ENCODE results near the gene ATM. TPM values are rescaled to one million over a fixed set of nuclear protein-coding genes. Genes with fewer than 3 reads are reported as not detected.

Gene ATM
- total RNA-seq, 1 donor from 2014 or later: 91.3 TPM

GRCh38 chr11:108237058-108237481 lies 14.2 kb downstream of the ATM start:
- DNase-seq: no peak
- peaks cover 56% of the 10 kb centered on the region for H3K36me3 ChIP-seq

GRCh38 chr11:108239076-108239475 lies 16.2 kb downstream of the ATM start:
- H3K4me1 ChIP-seq: peaks cover 16% of the 10 kb centered on the region
- DNase-seq (no peak), ATAC-seq (no peak)
- H3K36me3 ChIP-seq: peaks cover 41% of the 10 kb centered on the region
- H3K4me3 ChIP-seq: no peak overlapping the region
- H3K27ac ChIP-seq: no peak overlapping the region
- TF ChIP-seq CTCF (IDR thresholded peaks at IDR 0.05): no peak
- H3K27me3 ChIP-seq (ENCODE audit: low read depth): no peaks in the 10 kb centered on the region
- intact Hi-C loops (cut with DNase I): no loop called here
- no peaks in the 10 kb centered on the region for H3K9me3 ChIP-seq

More at GRCh38 chr11:108237058-108237481, 14.2 kb downstream of the ATM start:
- intact Hi-C loops (cut with DNase I): no loop called here
- peak overlapping the region; percentile 37 for H3K27ac ChIP-seq
- TF ChIP-seq CTCF (IDR thresholded peaks at IDR 0.05): no peak
- H3K9me3 ChIP-seq: no peaks in the 10 kb centered on the region
- ATAC-seq: no peak
- H3K4me1 ChIP-seq: peaks cover 16% of the 10 kb centered on the region
- no peaks in the 10 kb centered on the region for H3K27me3 ChIP-seq (ENCODE audit: low read depth)
- H3K4me3 ChIP-seq: no peak overlapping the region

GRCh38 chr11:108241330-108242037 lies 18.6 kb downstream of the ATM start:
- ATAC-seq (no peak), DNase-seq (no peak)
- Histone ChIP-seq H3K36me3 (peaks cover 31% of the 10 kb centered on the region), H3K4me1 (peaks cover 10% of the 10 kb centered on the region), H3K9me3 (no peaks in the 10 kb centered on the region), H3K27me3 (ENCODE audit: low read depth) (no peaks in the 10 kb centered on the region), H3K27ac (no peak overlapping the region), H3K4me3 (no peak overlapping the region)
- TF ChIP-seq CTCF (IDR thresholded peaks at IDR 0.05): no peak
- intact Hi-C loops (cut with DNase I): no loop called here

GRCh38 chr11:108242422-108242821 lies 19.6 kb downstream of the ATM start:
- DNase-seq (no peak), ATAC-seq (no peak)
- no peak for TF ChIP-seq CTCF (IDR thresholded peaks at IDR 0.05)
- no peaks in the 10 kb centered on the region for H3K9me3 ChIP-seq
- no peaks in the 10 kb centered on the region for H3K27me3 ChIP-seq (ENCODE audit: low read depth)
- intact Hi-C loops (cut with DNase I): no loop called here
- H3K36me3 ChIP-seq: peaks cover 33% of the 10 kb centered on the region
- no peak overlapping the region for H3K4me3 ChIP-seq
- H3K4me1 ChIP-seq: peaks cover 2% of the 10 kb centered on the region
- H3K27ac ChIP-seq: no peak overlapping the region

GRCh38 chr11:108246308-108246707 lies 23.4 kb downstream of the ATM start:
- no peak for TF ChIP-seq CTCF (IDR thresholded peaks at IDR 0.05)
- DNase-seq (no peak), ATAC-seq (no peak)
- H3K27ac ChIP-seq: no peak overlapping the region
- no peaks in the 10 kb centered on the region for H3K9me3 ChIP-seq
- H3K4me1 ChIP-seq: no peaks in the 10 kb centered on the region
- no peaks in the 10 kb centered on the region for H3K27me3 ChIP-seq (ENCODE audit: low read depth)
- intact Hi-C loops (cut with DNase I): no loop called here
- H3K36me3 ChIP-seq: peaks cover 55% of the 10 kb centered on the region
- no peak overlapping the region for H3K4me3 ChIP-seq
